PC-9 (cell line): ENCODE results near the gene KRTAP10-9. TPM values are rescaled to one million over a fixed set of nuclear protein-coding genes. Genes with fewer than 3 reads are reported as not detected.

Experiments used
- BruUV-seq: library from RNA; stranded (reverse); fragments of 400-500 nt; replicated peaks from 2 replicates; lab custom pipeline; 2021; lab: Mats Ljungman, UMichigan
- CTCF ChIA-PET: fragments of 300-600 bp; sonication (Branson Sonifier 250); formaldehyde crosslinking; loops from one replicate; lab custom pipeline; 2022; ENCODE audit warnings: antibody characterized with exemption; lab: Charles Lee
- POLR2A ChIA-PET: fragments of 300-600 bp; sonication (Branson Sonifier 250); formaldehyde crosslinking; loops from one replicate; lab custom pipeline; 2022; ENCODE audit warnings: antibody characterized with exemption; ENCODE audit not compliant: unreplicated experiment; lab: Charles Lee
- DNase-seq, 2 experiments: peaks; one replicate each; pipeline versions ENCODE4 v3.0.0 to v3.0.0-alpha.2; 2015 to 2022; ENCODE audit warnings: mixed read lengths in 1 of 2
- H2AFZ ChIP-seq: fragments of 200-600 bp; sonication (generic); 2 replicates; pipeline ENCODE4 v1.8.1; 2017; ENCODE audit warnings: antibody characterized with exemption
- H3F3A ChIP-seq: fragments of 200-600 bp; sonication (generic); 2 replicates; pipeline ENCODE4 v1.8.1; 2017; ENCODE audit warnings: antibody characterized with exemption, mild to moderate bottlenecking, low read depth; ENCODE audit not compliant: insufficient read depth
- H3K27ac ChIP-seq: fragments of 200-600 bp; sonication (generic); 2 replicates; pipeline ENCODE4 v1.6.1; 2016; ENCODE audit warnings: mixed run types
- H3K27me3 ChIP-seq: fragments of 200-600 bp; sonication (generic); 2 replicates; pipeline ENCODE4 v1.6.1; 2016; ENCODE audit warnings: low read depth, mixed run types; ENCODE audit not compliant: insufficient read depth
- H3K36me3 ChIP-seq: fragments of 200-600 bp; sonication (generic); 2 replicates; pipeline ENCODE4 v1.6.1; 2016; ENCODE audit warnings: low read depth, mixed run types
- H3K4me1 ChIP-seq: fragments of 200-600 bp; sonication (generic); replicated peaks from 2 replicates; pipeline ENCODE4 v1.6.1; 2016; ENCODE audit warnings: mixed run types; ENCODE audit not compliant: insufficient read depth
- H3K4me2 ChIP-seq: fragments of 200-600 bp; sonication (generic); 2 replicates; pipeline ENCODE4 v1.6.1; 2017; ENCODE audit warnings: mixed run types
- H3K4me3 ChIP-seq: fragments of 200-600 bp; sonication (generic); 2 replicates; pipeline ENCODE4 v1.6.1; 2016; ENCODE audit warnings: mixed run types
- H3K79me2 ChIP-seq: fragments of 200-600 bp; sonication (generic); 2 replicates; pipeline ENCODE4 v1.6.1; 2017; ENCODE audit warnings: low read depth, mixed run types
- H3K9me2 ChIP-seq: fragments of 200-600 bp; sonication (generic); 2 replicates; pipeline ENCODE4 v1.8.1; 2017; ENCODE audit warnings: mild to moderate bottlenecking; ENCODE audit not compliant: insufficient read depth
- H3K9me3 ChIP-seq: fragments of 200-600 bp; sonication (generic); 2 replicates; pipeline ENCODE4 v1.8.1; 2016; ENCODE audit warnings: low read depth; ENCODE audit not compliant: insufficient read depth
- H4K20me1 ChIP-seq: fragments of 200-600 bp; sonication (generic); 2 replicates; pipeline ENCODE4 v1.8.1; 2017; ENCODE audit not compliant: insufficient read depth
- CTCF ChIP-seq: fragments of 200-600 bp; sonication (generic); conservative IDR thresholded peaks from 2 replicates; pipeline ENCODE4 v1.6.1; 2017; ENCODE audit warnings: mixed run types, antibody characterized with exemption, mild to moderate bottlenecking, moderate library complexity
- EZH2 ChIP-seq: fragments of 200-600 bp; sonication (generic); IDR thresholded peaks from 2 replicates; pipeline ENCODE4 v1.8.0; 2017; ENCODE audit warnings: antibody characterized with exemption, low read depth
- intact Hi-C: fragments of 100-400 bp; cut with micrococcal nuclease; formaldehyde crosslinking; loops from one replicate; pipeline ENCODE4 v1.10.0; 2022; ENCODE audit not compliant: unreplicated experiment
- total RNA-seq: library from RNA; stranded (reverse); gene quantifications from 2 replicates; pipeline ENCODE4 v1.2.3, GENCODE V29; 2021

Gene KRTAP10-9
- total RNA-seq, 1 experiment from 2014 or later = not detected

DNA sequence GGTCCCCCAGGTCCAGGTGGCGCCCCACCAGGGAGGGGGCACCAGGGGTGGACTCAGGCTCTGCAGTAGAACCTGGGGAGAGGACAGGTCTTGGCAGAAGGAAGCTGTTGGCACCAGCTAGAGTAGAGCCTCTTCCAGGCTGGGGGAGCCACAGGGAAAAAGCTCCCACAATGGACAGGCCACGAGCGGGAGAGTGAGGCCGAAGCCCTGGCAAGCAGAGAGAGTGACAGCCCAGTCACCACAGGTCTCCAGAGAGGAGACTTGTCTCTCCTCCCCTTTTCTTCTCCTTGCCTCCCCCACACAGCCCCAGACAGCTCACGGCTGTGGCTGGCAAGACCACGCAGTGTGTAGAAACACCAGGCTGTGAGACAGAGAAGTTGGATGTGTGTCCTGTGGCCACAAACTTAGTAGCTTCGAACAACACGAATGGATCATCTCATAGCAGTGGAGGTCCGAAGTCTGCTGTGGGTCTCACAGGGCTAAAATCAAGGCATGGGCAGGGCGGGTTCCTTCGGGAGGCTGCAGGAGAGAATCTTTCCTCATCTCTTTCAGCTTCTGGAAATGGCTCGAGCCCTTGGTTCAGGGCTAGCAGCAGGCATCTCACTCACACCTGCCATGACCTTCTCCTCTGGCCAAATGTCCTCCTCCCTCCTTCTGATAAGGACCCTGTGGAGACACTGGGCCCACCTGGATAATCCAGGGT, 24.2 kb downstream of the KRTAP10-9 start:
- DNase-seq = no peak
- Histone ChIP-seq H3K27me3 (peaks cover 80% of the 10 kb centered on the region), H3K9me3 (no peaks in the 10 kb centered on the region), H3F3A (no peaks in the 10 kb centered on the region), H3K79me2 (no peaks in the 10 kb centered on the region), H3K36me3 (no peaks in the 10 kb centered on the region), H3K4me1 (no peaks in the 10 kb centered on the region), H3K4me2 (no peak overlapping the region), H3K4me3 (no peak overlapping the region), H2AFZ (no peak overlapping the region), H3K27ac (no peak overlapping the region), H4K20me1 (no peaks in the 10 kb centered on the region), H3K9me2 (no peaks in the 10 kb centered on the region)
- TF ChIP-seq CTCF (no peak), EZH2 (no peak)
- intact Hi-C loops = no loop called here
- ChIA-PET CTCF (no interaction called here), POLR2A (interaction anchor here (0.7 kb wide), 1 partner anchor 507 kb away, joined by 5 read pairs; no protein-coding TSS in a partner anchor)
- no TSS peak for BruUV-seq

- H3F3A ChIP-seq = no peaks in the 10 kb centered on the region
- no peak overlapping the region for H3K27ac ChIP-seq
- peaks cover 83% of the 10 kb centered on the region for H3K27me3 ChIP-seq
- ChIA-PET CTCF (no interaction called here), POLR2A (no interaction called here)
- DNase-seq = no peak
- no peaks in the 10 kb centered on the region for H3K4me1 ChIP-seq
- no peaks in the 10 kb centered on the region for H3K36me3 ChIP-seq
- H3K9me2 ChIP-seq = no peaks in the 10 kb centered on the region
- no peak overlapping the region for H2AFZ ChIP-seq
- no TSS peak for BruUV-seq
- H3K9me3 ChIP-seq = no peaks in the 10 kb centered on the region
- no peak overlapping the region for H3K4me3 ChIP-seq
- no peak overlapping the region for H3K4me2 ChIP-seq
- TF ChIP-seq CTCF (no peak), EZH2 (no peak)
- H4K20me1 ChIP-seq = no peaks in the 10 kb centered on the region
- H3K79me2 ChIP-seq = no peaks in the 10 kb centered on the region
- intact Hi-C loops = no loop called here
Observed at GRCh38 chr21:44653123-44653522, 26.2 kb downstream of the KRTAP10-9 start.

- Histone ChIP-seq H3K79me2 (no peaks in the 10 kb centered on the region), H3K27me3 (peaks cover 83% of the 10 kb centered on the region), H3K27ac (no peak overlapping the region), H3K4me3 (no peak overlapping the region), H3K4me2 (no peak overlapping the region), H4K20me1 (no peaks in the 10 kb centered on the region), H3K9me3 (no peaks in the 10 kb centered on the region), H2AFZ (no peak overlapping the region), H3K36me3 (no peaks in the 10 kb centered on the region), H3F3A (no peaks in the 10 kb centered on the region), H3K4me1 (no peaks in the 10 kb centered on the region), H3K9me2 (no peaks in the 10 kb centered on the region)
- BruUV-seq = no TSS peak
- TF ChIP-seq EZH2 = no peak
- ChIA-PET POLR2A (no interaction called here), CTCF (no interaction called here)
- intact Hi-C loops = no loop called here
- DNase-seq = no peak
Observed at GRCh38 chr21:44653656-44654575, 27.0 kb downstream of the KRTAP10-9 start.
